SU-DHL-6 (cell line): ENCODE data around the gene ZNF662.

Experiments used
- H2AFZ ChIP-seq: fragments of 200-600 bp; sonication (generic); 2 replicates; pipeline ENCODE4 v1.6.1; 2014; ENCODE audit warnings: low read depth, mild to moderate bottlenecking, moderate library complexity, mixed read lengths, antibody characterized with exemption, low read length; ENCODE audit not compliant: severe bottlenecking
- H3F3A ChIP-seq: fragments of 200-600 bp; shearing (Covaris generic); 2 replicates; pipeline ENCODE4 v1.6.0; 2016; ENCODE audit warnings: antibody characterized with exemption, mild to moderate bottlenecking; ENCODE audit not compliant: insufficient read depth
- H3K27ac ChIP-seq: fragments of 200-600 bp; sonication (generic); 2 replicates; pipeline ENCODE4 v1.5.1; 2016; ENCODE audit warnings: low read depth, mild to moderate bottlenecking, low read length, moderate library complexity, mixed read lengths
- H3K27me3 ChIP-seq: fragments of 200-600 bp; sonication (generic), shearing (Covaris generic); 2 replicates; pipeline ENCODE4 v1.6.0; 2014; ENCODE audit warnings: mild to moderate bottlenecking, low read length
- H3K36me3 ChIP-seq: fragments of 200-600 bp; sonication (generic); 2 replicates; pipeline ENCODE4 v1.6.1; 2014; ENCODE audit warnings: mild to moderate bottlenecking, low read length, mixed read lengths
- H3K4me2 ChIP-seq: fragments of 300-600, 200-600 bp; shearing (Covaris generic), sonication (generic); 2 replicates; pipeline ENCODE4 v1.6.0; 2014; ENCODE audit warnings: low read length, low read depth, mild to moderate bottlenecking; ENCODE audit not compliant: poor library complexity, severe bottlenecking
- H3K4me3 ChIP-seq: fragments of 200-600 bp; sonication (generic); 2 replicates; pipeline ENCODE4 v1.5.1; 2014; ENCODE audit warnings: antibody characterized with exemption, low read length, mild to moderate bottlenecking, mixed read lengths; ENCODE audit not compliant: insufficient read depth, poor library complexity, severe bottlenecking
- H3K79me2 ChIP-seq: fragments of 200-600 bp; sonication (generic); 2 replicates; pipeline ENCODE4 v1.6.1; 2014; ENCODE audit warnings: mild to moderate bottlenecking, low read length, moderate library complexity; ENCODE audit not compliant: insufficient read depth
- H3K9ac ChIP-seq: fragments of 200-600 bp; sonication (generic); 2 replicates; pipeline ENCODE4 v1.7.0; 2014; ENCODE audit warnings: mild to moderate bottlenecking, low read length
- H3K9me2 ChIP-seq: fragments of 200-600 bp; sonication (generic); replicated peaks from 2 replicates; pipeline ENCODE4 v1.6.1; 2014; ENCODE audit warnings: low read length; ENCODE audit not compliant: insufficient read depth
- H3K9me3 ChIP-seq: fragments of 200-600 bp; sonication (generic); 2 replicates; pipeline ENCODE4 v1.6.1; 2014; ENCODE audit warnings: low read length, mixed read lengths; ENCODE audit not compliant: insufficient read depth
- H4K20me1 ChIP-seq: fragments of 200-600 bp; sonication (generic); 2 replicates; pipeline ENCODE4 v1.6.1; 2014; ENCODE audit warnings: low read depth, mild to moderate bottlenecking, antibody characterized with exemption, low read length, moderate library complexity, mixed read lengths
- EZH2phosphoT487 ChIP-seq: fragments of 200-600 bp; sonication (generic), shearing (Covaris generic); conservative IDR thresholded peaks from 2 replicates; pipeline ENCODE4 v1.6.1; 2018; ENCODE audit warnings: mild to moderate bottlenecking, antibody characterized with exemption, low read length, moderate library complexity, mixed read lengths
- TF ChIP-seq, protein P1 (sequence below): fragments of 200-600 bp; sonication (generic); IDR thresholded peaks from one replicate; pipeline ENCODE4 v1.5.1; 2017; ENCODE audit warnings: antibody characterized with exemption, mild to moderate bottlenecking, low read length, moderate library complexity; ENCODE audit not compliant: insufficient read depth, poor library complexity, severe bottlenecking

ZNF662 gene

DNA sequence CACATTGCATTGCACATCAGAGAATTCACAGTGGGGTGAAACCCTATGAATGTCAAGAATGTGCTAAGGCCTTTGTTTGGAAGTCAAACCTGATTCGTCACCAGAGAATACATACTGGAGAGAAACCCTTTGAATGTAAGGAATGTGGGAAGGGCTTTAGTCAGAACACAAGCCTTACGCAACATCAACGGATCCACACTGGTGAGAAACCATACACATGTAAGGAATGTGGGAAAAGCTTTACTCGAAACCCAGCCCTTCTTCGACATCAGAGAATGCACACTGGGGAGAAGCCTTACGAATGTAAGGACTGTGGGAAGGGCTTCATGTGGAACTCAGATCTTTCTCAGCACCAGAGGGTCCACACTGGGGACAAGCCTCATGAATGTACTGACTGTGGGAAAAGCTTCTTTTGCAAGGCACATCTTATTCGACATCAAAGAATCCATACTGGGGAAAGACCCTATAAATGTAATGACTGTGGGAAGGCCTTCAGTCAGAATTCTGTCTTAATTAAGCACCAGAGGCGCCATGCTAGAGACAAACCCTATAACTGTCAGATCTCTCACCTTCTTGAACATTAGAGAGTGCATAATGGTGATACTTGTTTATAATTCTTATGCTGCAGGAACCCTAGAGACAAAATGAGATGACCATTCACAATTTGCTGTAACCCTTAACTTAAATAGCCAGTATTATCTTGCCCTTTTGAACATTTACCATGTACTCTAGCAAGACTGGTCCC, 9.0 kb downstream of the ZNF662 start:
- TF ChIP-seq, protein P1, sequence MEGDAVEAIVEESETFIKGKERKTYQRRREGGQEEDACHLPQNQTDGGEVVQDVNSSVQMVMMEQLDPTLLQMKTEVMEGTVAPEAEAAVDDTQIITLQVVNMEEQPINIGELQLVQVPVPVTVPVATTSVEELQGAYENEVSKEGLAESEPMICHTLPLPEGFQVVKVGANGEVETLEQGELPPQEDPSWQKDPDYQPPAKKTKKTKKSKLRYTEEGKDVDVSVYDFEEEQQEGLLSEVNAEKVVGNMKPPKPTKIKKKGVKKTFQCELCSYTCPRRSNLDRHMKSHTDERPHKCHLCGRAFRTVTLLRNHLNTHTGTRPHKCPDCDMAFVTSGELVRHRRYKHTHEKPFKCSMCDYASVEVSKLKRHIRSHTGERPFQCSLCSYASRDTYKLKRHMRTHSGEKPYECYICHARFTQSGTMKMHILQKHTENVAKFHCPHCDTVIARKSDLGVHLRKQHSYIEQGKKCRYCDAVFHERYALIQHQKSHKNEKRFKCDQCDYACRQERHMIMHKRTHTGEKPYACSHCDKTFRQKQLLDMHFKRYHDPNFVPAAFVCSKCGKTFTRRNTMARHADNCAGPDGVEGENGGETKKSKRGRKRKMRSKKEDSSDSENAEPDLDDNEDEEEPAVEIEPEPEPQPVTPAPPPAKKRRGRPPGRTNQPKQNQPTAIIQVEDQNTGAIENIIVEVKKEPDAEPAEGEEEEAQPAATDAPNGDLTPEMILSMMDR: no peak
- no peak for TF ChIP-seq EZH2phosphoT487

DNA sequence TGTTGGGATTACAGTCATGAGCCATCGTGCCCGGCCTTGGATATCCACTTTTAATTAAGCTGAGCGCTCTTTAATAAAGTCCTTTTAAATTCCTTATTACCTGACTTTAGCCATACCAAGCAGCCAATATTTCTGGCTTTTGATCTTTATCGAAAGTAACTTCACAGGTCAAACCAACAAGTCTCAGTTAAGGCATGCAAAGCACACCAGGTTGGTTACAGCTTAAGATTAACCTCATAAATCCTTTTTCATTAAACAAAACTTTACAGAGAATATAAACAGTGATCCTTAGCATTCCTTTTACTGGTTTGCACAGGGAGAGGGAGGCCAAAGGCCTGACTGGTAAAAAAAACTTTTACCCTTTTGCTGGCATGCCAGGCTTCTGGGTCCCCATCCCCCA, 17.7 kb downstream of the ZNF662 start:
- Histone ChIP-seq H3K4me3 (no peak overlapping the region), H3F3A (no peaks in the 10 kb centered on the region), H3K79me2 (no peaks in the 10 kb centered on the region), H3K9me2 (no peaks in the 10 kb centered on the region), H2AFZ (no peak overlapping the region), H3K9me3 (no peaks in the 10 kb centered on the region), H4K20me1 (no peaks in the 10 kb centered on the region), H3K36me3 (no peaks in the 10 kb centered on the region), H3K4me2 (no peak overlapping the region), H3K9ac (no peak overlapping the region), H3K27ac (no peak overlapping the region), H3K27me3 (no peaks in the 10 kb centered on the region)
- TF ChIP-seq, protein P1: no peak
- TF ChIP-seq EZH2phosphoT487: no peak

More for the DNA sequence above, 9.0 kb downstream of the ZNF662 start:
- Histone ChIP-seq H3K36me3 (no peaks in the 10 kb centered on the region), H3K9ac (no peak overlapping the region), H3K27ac (no peak overlapping the region), H4K20me1 (no peaks in the 10 kb centered on the region), H3K79me2 (no peaks in the 10 kb centered on the region), H3F3A (no peaks in the 10 kb centered on the region), H3K4me3 (no peak overlapping the region), H3K27me3 (no peaks in the 10 kb centered on the region), H3K9me2 (no peaks in the 10 kb centered on the region), H3K4me2 (no peak overlapping the region), H2AFZ (no peak overlapping the region), H3K9me3 (peaks cover 19% of the 10 kb centered on the region; the same call in 1 of the 2 replicates)

DNA sequence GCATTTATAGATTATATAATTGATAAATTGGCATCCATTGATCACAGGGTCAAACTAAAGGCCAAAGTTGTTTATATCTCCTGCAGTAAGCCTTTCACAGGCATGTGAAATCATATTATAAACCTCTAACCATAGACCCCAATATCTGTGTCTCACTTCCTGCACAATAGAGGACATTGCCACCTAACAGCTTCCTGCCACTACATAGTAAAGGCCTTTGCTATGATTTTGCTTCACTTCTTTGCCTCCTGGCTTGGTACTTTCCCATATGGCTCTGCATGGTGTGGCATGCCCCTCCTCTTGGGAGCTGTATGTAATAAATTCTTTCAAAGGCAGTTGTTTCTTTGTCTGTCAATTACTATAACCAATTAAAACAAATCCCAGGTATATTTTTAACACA, 20.4 kb downstream of the ZNF662 start:
- no peaks in the 10 kb centered on the region for H3K79me2 ChIP-seq
- H3K36me3 ChIP-seq: no peaks in the 10 kb centered on the region
- no peaks in the 10 kb centered on the region for H3F3A ChIP-seq
- H3K4me3 ChIP-seq: no peak overlapping the region
- no peak overlapping the region for H3K4me2 ChIP-seq
- no peaks in the 10 kb centered on the region for H3K9me2 ChIP-seq
- H3K27me3 ChIP-seq: no peaks in the 10 kb centered on the region
- TF ChIP-seq EZH2phosphoT487: no peak
- TF ChIP-seq, protein P1: no peak
- H3K9ac ChIP-seq: no peak overlapping the region
- H2AFZ ChIP-seq: no peak overlapping the region
- H4K20me1 ChIP-seq: no peaks in the 10 kb centered on the region
- no peak overlapping the region for H3K27ac ChIP-seq
- no peaks in the 10 kb centered on the region for H3K9me3 ChIP-seq
